Panc1 (cell line): ENCODE data around the gene HNF4A.

Experiments
- POLR2AphosphoS5 ChIP-seq: IDR thresholded peaks from 2 replicates; pipeline ENCODE4 v1.6.1; 2012; ENCODE audit warnings: mild to moderate bottlenecking, low read depth, low read length, moderate library complexity
- SIN3A ChIP-seq: IDR thresholded peaks from 2 replicates; pipeline ENCODE4 v1.6.1; 2012; ENCODE audit warnings: low read depth, mild to moderate bottlenecking, low read length, moderate library complexity, borderline replicate concordance; ENCODE audit not compliant: insufficient read depth
- TCF7L2 ChIP-seq: IDR thresholded peaks from 2 replicates; pipeline ENCODE4 v1.6.1; 2011; ENCODE audit warnings: mild to moderate bottlenecking, low read depth, low read length, inconsistent platforms
- TF ChIP-seq, protein P1 (sequence below): fragments of 450-650 bp; IDR thresholded peaks from 2 replicates; pipeline ENCODE4 v1.5.1; 2017; ENCODE audit warnings: mild to moderate bottlenecking
- TF ChIP-seq, protein P2 (sequence below), 2 experiments: IDR thresholded peaks; 2 replicates each; pipeline ENCODE4 v1.6.1; 2011 to 2012; ENCODE audit warnings: low read depth in 2 of 2, control low read depth in 1 of 2, low read length in 1 of 2, mild to moderate bottlenecking in 1 of 2, moderate library complexity in 1 of 2; ENCODE audit not compliant: insufficient read depth in 1 of 2

DNA sequence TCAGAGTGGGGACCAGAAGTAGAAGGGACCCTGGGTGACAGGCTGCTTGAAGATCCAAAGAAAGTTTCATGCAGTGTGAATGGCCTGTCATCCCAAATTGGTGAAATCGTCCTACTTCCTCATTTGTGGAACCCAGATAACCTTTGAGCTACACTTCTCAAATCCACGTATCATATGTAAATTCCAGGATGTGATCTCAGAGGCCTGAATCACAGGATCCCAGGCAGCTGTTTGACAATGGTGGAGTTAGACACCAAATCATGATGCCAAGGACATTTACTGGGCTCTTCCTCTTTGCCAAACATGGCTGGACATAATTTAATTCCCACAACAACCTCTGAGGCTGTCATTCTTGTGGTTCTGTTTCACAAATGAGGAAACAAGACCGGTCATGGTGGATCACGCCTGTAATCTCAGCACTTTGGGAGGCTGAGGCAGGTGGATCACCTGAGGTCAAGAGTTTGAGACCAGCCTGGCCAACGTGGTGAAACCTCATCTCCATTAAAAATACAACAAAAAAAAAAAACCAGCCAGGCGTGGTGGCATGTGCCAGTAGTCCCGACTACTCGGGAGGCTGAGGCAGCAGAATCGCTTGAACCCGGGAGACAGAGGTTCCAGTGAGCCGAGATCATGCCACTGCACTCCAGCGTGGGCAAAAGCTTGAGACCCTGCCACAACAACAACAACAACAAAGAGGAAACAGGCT lies 80.3 kb downstream of the HNF4A start:
- TF ChIP-seq, protein P1, sequence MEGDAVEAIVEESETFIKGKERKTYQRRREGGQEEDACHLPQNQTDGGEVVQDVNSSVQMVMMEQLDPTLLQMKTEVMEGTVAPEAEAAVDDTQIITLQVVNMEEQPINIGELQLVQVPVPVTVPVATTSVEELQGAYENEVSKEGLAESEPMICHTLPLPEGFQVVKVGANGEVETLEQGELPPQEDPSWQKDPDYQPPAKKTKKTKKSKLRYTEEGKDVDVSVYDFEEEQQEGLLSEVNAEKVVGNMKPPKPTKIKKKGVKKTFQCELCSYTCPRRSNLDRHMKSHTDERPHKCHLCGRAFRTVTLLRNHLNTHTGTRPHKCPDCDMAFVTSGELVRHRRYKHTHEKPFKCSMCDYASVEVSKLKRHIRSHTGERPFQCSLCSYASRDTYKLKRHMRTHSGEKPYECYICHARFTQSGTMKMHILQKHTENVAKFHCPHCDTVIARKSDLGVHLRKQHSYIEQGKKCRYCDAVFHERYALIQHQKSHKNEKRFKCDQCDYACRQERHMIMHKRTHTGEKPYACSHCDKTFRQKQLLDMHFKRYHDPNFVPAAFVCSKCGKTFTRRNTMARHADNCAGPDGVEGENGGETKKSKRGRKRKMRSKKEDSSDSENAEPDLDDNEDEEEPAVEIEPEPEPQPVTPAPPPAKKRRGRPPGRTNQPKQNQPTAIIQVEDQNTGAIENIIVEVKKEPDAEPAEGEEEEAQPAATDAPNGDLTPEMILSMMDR: no peak
- TF ChIP-seq POLR2AphosphoS5: no peak
- TF ChIP-seq, protein P2, sequence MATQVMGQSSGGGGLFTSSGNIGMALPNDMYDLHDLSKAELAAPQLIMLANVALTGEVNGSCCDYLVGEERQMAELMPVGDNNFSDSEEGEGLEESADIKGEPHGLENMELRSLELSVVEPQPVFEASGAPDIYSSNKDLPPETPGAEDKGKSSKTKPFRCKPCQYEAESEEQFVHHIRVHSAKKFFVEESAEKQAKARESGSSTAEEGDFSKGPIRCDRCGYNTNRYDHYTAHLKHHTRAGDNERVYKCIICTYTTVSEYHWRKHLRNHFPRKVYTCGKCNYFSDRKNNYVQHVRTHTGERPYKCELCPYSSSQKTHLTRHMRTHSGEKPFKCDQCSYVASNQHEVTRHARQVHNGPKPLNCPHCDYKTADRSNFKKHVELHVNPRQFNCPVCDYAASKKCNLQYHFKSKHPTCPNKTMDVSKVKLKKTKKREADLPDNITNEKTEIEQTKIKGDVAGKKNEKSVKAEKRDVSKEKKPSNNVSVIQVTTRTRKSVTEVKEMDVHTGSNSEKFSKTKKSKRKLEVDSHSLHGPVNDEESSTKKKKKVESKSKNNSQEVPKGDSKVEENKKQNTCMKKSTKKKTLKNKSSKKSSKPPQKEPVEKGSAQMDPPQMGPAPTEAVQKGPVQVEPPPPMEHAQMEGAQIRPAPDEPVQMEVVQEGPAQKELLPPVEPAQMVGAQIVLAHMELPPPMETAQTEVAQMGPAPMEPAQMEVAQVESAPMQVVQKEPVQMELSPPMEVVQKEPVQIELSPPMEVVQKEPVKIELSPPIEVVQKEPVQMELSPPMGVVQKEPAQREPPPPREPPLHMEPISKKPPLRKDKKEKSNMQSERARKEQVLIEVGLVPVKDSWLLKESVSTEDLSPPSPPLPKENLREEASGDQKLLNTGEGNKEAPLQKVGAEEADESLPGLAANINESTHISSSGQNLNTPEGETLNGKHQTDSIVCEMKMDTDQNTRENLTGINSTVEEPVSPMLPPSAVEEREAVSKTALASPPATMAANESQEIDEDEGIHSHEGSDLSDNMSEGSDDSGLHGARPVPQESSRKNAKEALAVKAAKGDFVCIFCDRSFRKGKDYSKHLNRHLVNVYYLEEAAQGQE (IDR thresholded peaks at IDR 0.05; ENCODE audit: insufficient read depth in 1 of 2, low read depth in 2 of 2, low read length in 1 of 2): no peak
- no peak for TF ChIP-seq TCF7L2
- no peak for TF ChIP-seq SIN3A
